ENCODE results near the gene SPATA46.
A peak's percentile ranks its signal among the peaks of the same experiment; 100 is the strongest.

SPATA46 gene

GRCh38 chr1:162396201-162396906 is 19.7 kb upstream of the SPATA46 start:
- no peak for DNase-seq (ENCODE audit: low read depth, low spot score)
- no peak overlapping the region for H3K4me3 ChIP-seq (ENCODE audit: low read length)

GRCh38 chr1:162391790-162392563 is 15.3 kb upstream of the SPATA46 start:
- peak; percentile 37 for DNase-seq (ENCODE audit: low read depth, low spot score)
- H3K4me3 ChIP-seq (ENCODE audit: low read length) = no peak overlapping the region

- DNase-seq (ENCODE audit: low read depth, low spot score) = no peak
Observed at GRCh38 chr1:162390396-162391185, 13.9 kb upstream of the SPATA46 start.

GRCh38 chr1:162389971-162390370 is 13.3 kb upstream of the SPATA46 start:
- no peak for DNase-seq (ENCODE audit: low read depth, low spot score)
- H3K4me3 ChIP-seq (ENCODE audit: low read length) = no peak overlapping the region

More at GRCh38 chr1:162390396-162391185, 13.9 kb upstream of the SPATA46 start:
- no peak overlapping the region for H3K4me3 ChIP-seq (ENCODE audit: low read length)

- peak; percentile 63 for DNase-seq (ENCODE audit: low read depth, low spot score)
- no peak overlapping the region for H3K4me3 ChIP-seq (ENCODE audit: low read length)
Observed at GRCh38 chr1:162389021-162389818, 12.6 kb upstream of the SPATA46 start.

- H3K4me3 ChIP-seq (ENCODE audit: low read length) = no peak overlapping the region
- DNase-seq (ENCODE audit: low read depth, low spot score) = no peak
Observed at GRCh38 chr1:162388615-162389014, 12.0 kb upstream of the SPATA46 start.

GRCh38 chr1:162388083-162388594 is 11.5 kb upstream of the SPATA46 start:
- no peak for DNase-seq (ENCODE audit: low read depth, low spot score)
- no peak overlapping the region for H3K4me3 ChIP-seq (ENCODE audit: low read length)

- DNase-seq (ENCODE audit: low read depth, low spot score) = no peak
- H3K4me3 ChIP-seq (ENCODE audit: low read length) = no peak overlapping the region
Observed at GRCh38 chr1:162387226-162388082, 10.8 kb upstream of the SPATA46 start.

GRCh38 chr1:162386292-162387225 is 9.9 kb upstream of the SPATA46 start:
- H3K4me3 ChIP-seq (ENCODE audit: low read length) = no peak overlapping the region
- DNase-seq (ENCODE audit: low read depth, low spot score) = no peak

- DNase-seq (ENCODE audit: low read depth, low spot score) = no peak
- H3K4me3 ChIP-seq (ENCODE audit: low read length) = no peak overlapping the region
Observed at GRCh38 chr1:162385702-162386101, 9.0 kb upstream of the SPATA46 start.

- DNase-seq (ENCODE audit: low read depth, low spot score) = peak; percentile 28
- H3K4me3 ChIP-seq (ENCODE audit: low read length) = no peak overlapping the region
Observed at GRCh38 chr1:162385280-162385623, 8.6 kb upstream of the SPATA46 start.

GRCh38 chr1:162384601-162385279 is 8.1 kb upstream of the SPATA46 start:
- DNase-seq (ENCODE audit: low read depth, low spot score) = no peak
- H3K4me3 ChIP-seq (ENCODE audit: low read length) = no peak overlapping the region

GRCh38 chr1:162384116-162384515 is 7.5 kb upstream of the SPATA46 start:
- no peak for DNase-seq (ENCODE audit: low read depth, low spot score)
- H3K4me3 ChIP-seq (ENCODE audit: low read length) = no peak overlapping the region

GRCh38 chr1:162383516-162383915 is 6.9 kb upstream of the SPATA46 start:
- DNase-seq (ENCODE audit: low read depth, low spot score) = no peak
- H3K4me3 ChIP-seq (ENCODE audit: low read length) = no peak overlapping the region

GRCh38 chr1:162383091-162383490 is 6.4 kb upstream of the SPATA46 start:
- H3K4me3 ChIP-seq (ENCODE audit: low read length) = no peak overlapping the region
- DNase-seq (ENCODE audit: low read depth, low spot score) = no peak

- no peak overlapping the region for H3K4me3 ChIP-seq (ENCODE audit: low read length)
- DNase-seq (ENCODE audit: low read depth, low spot score) = no peak
Observed at GRCh38 chr1:162381941-162382750, 5.5 kb upstream of the SPATA46 start.
